HG02981 (cell line): ENCODE data around the gene TMOD3.

Experiments
- ATAC-seq: cut with Tn5 transposase; IDR thresholded peaks from one replicate; pipeline ENCODE4 v1.9.1; 2021; ENCODE audit warnings: mild to moderate bottlenecking, moderate library complexity; ENCODE audit not compliant: unreplicated experiment

The TMOD3 gene

DNA sequence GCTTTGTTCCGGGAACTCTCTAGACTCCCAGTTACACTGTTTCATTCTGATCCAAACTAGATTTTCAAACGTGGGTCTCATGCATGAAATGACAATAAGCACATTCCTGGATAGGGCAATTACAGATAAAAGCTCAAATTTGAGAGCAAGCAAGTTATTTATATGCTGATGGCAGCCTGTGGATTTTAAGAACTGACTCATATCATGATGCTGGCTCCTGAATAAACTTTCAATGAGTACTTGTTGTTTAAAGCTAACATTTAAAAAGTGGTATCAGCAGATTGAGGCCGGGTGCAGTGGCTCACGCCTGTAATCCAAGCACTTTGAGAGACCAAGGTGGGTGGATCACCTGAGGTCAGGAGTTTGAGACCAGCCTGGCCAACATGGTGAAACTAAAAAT lies 75.5 kb downstream of the TMOD3 start:
- no peak for ATAC-seq

- no peak for ATAC-seq
These were observed 77.8 kb downstream of the TMOD3 start for GRCh38 chr15:51907136-51907862.

DNA sequence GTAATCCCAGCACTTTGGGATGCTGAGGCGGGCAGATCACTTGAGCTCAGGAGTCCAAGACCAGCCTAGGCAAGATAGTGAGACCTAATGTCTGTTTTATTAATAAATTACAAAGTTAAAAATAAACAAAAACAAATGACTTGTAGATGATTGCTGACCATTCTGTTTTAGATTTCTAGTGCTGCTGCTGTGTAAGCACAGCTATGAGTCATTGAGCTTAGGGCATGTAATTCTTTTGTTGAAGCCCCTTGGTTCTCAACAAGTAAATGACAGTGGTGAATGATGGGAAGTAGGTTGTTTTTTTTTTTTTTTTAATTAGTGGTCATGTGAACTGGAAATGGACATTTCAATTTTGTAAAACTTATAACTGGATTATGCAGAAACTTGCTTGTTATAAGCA lies 78.9 kb downstream of the TMOD3 start:
- ATAC-seq, result no peak

DNA sequence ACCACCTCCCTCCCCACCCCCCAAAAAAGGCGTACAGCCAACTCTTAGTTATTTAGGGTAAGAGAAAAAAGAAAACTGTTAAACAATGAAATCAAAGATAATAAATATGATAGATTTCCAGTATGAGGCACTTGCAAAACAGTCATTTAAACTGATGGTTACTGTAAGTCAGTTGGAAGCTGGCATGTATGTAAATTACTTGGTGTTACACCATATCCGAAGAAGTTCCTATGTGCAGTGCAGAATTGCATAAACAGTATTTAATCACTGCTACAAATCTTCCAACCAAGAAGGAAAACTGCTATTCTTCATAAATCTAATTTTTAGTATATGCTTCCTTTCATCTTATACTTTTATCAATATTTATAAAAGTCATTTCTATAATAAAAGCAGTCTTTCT lies 80.1 kb downstream of the TMOD3 start:
- no peak for ATAC-seq

DNA sequence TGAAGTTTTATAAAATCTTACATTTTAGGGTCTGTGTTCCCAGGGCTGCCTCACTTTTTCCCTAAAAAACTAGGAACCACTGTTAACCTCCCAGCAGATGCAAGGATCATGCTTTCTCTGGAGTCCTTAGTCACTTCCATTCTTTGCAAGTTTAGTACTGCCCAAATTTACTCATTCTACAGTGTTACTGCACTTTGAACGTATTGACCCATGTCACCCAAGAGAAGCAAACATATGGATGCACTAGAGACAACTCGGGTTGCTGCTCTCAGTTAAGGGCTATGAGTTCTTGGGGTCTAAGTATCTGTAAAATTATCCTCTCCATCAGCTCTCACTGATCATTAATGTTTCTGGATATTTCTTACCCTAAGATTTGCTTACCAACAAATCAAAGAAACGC lies 83.1 kb downstream of the TMOD3 start:
- no peak for ATAC-seq

- no peak for ATAC-seq
These were observed 88.0 kb downstream of the TMOD3 start for GRCh38 chr15:51917493-51917892.

DNA sequence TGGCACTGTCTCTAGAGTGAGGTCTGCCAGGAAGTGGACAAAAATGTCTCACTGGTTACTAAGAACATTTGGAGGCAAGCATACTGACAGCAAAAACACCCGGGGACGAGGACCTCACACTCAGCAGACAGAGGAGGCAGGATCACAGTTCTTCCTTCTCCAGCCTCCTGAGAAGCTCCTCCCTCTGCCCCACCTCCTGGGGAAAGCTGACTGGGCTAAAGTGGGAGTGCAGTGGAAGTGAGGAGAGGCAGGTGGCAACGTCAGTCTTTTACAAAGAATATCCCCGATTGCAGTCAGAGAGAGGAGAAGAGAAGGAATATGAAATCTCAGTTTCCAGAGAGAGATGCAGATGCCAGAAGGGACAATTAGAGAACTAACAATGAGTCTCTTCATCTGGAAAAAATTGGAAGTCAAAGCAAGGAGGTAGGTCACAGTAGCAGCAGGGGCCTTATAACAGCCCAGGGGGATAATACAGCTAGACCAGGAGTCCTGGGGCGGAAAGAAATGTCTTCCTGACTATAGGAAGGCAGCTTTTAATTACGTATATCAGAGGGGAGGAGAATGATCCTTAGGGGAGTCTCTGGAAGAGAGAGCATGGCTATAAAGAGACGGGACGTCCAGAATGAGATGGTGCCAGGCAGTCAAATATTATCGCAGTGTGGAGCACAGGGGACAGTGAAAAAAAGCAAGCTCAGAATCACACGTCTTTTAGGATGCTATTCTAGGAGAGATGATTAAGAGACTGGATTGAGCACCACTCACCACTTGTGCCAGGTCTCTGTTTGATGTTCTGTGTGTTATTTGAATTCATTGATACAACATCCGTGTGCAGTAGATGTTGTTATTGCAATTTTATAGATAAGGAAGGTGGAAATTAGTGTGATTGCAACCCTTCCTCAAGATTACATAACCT lies 95.0 kb downstream of the TMOD3 start:
- ATAC-seq, result no peak

GRCh38 chr15:51926809-51927208 lies 97.4 kb downstream of the TMOD3 start:
- no peak for ATAC-seq

- no peak for ATAC-seq
These were observed 101.6 kb downstream of the TMOD3 start for GRCh38 chr15:51931016-51931415.

GRCh38 chr15:51931638-51932037 lies 102.2 kb downstream of the TMOD3 start:
- ATAC-seq, result no peak

- no peak for ATAC-seq
These were observed 102.7 kb downstream of the TMOD3 start for GRCh38 chr15:51932161-51932560.

DNA sequence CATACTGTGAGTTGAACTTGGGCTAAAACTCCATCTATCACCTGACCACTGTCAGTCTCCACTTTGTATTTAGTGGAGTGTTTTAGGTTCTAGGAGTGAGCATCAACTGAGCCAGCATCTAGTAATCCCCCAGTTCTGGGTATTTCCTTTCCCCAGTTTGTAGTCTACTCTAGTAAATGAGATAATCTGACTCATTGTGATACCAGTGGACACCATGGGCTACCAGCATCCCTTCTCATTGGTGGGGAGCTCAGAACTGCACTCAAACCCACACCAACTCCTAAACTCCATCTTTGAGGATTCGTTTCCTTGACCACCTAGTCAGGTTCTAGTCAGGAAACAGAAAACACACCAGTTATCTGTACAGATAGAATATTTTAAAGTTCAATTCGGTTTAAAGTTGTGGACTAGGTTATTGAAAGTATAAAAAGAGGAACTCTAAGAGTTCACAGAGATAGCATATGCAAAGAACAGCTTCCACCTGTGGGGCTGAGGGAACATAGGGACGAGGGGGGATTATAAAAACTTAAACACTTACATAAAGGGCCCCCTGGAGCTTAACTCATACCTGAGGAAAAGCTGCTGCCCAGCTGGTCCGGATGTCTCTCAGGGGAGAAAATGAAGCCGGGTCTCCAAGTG lies 106.1 kb downstream of the TMOD3 start:
- ATAC-seq, result peak; percentile 93

DNA sequence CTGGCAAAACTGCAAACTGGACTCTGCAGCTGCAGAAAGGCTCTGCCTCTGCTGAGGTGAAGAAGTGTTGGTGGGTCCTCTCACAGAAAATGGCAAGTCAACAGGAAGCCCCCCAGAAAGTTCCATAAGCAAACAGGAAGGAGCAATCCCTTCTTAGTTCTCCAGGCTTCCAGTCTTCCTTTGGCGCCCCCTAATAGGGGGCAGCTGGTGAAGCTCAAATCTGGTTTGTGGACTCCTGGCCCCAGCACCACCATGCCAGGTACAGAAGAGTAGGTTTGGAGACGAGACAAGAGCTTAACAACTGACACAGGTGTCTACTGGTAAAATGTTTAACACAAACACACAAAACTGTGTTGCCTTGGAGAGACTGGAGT lies 106.6 kb downstream of the TMOD3 start:
- no peak for ATAC-seq

GRCh38 chr15:51938286-51938685 lies 108.8 kb downstream of the TMOD3 start:
- ATAC-seq, result no peak

DNA sequence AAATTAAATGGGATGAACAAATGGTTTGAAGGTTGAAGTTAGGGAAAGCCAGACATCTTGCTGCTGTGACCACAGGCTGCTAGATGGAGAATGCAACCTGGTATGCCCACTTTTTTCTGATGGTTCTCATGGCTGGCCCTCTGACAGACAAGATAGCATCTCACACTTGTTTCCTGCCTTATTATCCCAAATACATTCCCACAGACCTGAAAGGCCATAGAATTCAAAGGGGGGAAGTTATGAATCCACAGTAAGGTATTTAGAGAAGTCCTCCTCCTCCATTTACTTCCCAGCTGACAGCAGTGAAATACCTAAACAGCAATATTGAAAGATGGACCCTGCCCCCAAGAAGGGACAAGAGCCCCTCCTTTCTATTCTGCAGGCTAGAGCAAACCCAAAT lies 109.8 kb downstream of the TMOD3 start:
- no peak for ATAC-seq

DNA sequence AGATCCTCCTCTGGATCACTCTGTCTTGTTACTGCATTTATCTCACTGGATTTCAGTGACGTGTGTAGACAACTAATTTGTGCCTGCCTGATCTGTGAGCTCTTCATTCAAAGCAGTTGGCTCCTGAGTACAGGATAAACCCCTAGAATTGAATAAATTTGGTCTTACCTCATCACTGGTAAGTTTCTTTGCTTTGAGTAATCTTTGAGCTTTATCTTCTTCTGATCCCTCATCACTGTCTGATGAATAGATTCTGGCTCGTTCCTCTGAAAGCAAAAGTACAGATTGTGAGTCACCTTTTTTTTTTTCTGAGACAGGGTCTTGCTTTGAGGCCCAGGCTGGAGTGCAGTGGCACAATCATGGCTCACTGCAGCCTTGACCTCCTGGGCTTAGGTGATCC lies 117.7 kb downstream of the TMOD3 start:
- no peak for ATAC-seq

DNA sequence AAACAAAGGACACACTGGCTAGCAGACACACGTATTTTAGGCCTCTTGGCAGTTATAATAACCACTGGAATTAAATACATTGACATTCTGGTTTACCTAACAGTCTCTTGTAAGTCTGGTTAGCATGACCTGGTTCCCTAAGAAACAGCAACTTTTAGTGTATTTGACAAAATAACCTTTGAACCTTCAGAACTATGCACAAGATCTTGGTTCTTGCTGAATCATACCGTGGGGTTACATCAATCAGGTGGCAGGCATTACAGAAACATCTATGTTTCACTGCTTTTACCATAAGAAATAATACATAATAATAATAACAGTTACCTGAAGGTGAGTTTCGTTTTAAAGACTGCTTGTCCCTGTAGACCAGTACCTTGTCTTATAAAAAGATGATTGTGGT lies 123.4 kb downstream of the TMOD3 start:
- ATAC-seq, result no peak

DNA sequence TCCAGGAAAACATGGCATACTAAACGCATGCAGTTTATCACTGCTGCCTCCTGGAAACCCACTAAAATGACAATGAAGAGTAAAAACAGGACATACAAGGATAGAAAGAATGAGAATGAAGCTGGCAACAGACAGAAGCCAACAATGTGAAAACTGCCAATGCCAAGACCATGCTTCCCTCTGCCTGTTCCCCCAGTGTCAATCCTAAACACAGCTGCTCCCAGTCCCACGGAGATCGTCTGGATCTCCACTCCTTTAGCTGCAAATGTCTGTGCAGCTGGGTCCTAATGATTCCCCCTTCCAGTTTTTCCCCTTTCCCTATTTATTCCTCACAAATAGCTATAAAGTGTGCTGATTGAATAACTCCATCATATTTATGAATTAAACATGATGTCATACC lies 126.1 kb downstream of the TMOD3 start:
- no peak for ATAC-seq
